Keratinocyte (primary cell): ENCODE measurements around the gene NFE2L1.

Experiments used
- CTCF ChIP-seq, 3 experiments: IDR thresholded peaks in 1 of 3; conservative IDR thresholded peaks in 1 of 3; optimal IDR thresholded peaks in 1 of 3; 2 replicates in 2 of 3; 3 replicates in 1 of 3; pipeline versions ENCODE3 to v1.5.1; 2011; ENCODE audit warnings: low read length in 3 of 3, mild to moderate bottlenecking in 3 of 3, moderate library complexity in 2 of 3, control low read depth in 1 of 3, inconsistent platforms in 1 of 3; ENCODE audit not compliant: insufficient read depth in 2 of 3; ENCODE audit errors: extremely low read depth in 1 of 3
- EZH2 ChIP-seq: IDR thresholded peaks from one replicate; pipeline ENCODE4 v1.6.1; 2012; ENCODE audit warnings: inconsistent platforms, mild to moderate bottlenecking, low read length, moderate library complexity

GRCh38 chr17:48013876-48014594 is 34.1 kb upstream of the NFE2L1 start:
- no peak for TF ChIP-seq CTCF (optimal IDR thresholded peaks at IDR 0.05 in 1 of 3, IDR thresholded peaks at IDR 0.05 in 1 of 3, conservative IDR thresholded peaks at IDR 0.05 in 1 of 3; ENCODE audit: extremely low read depth in 1 of 3, insufficient read depth in 2 of 3, low read length in 3 of 3)
- TF ChIP-seq EZH2, result no peak
